Stimulated activated naive CD8-positive, alpha-beta T cell treated with anti-CD3 and anti-CD28 coated beads, Interleukin-15, Interleukin-2, amounts not matched to agents 100 ng/mL and 50 ng/mL, for 24 hours (primary cell): ENCODE data around the gene TRPV6.

ENCODE experiments used
- H3K27ac Mint-ChIP-seq: one replicate; pipeline ENCODE4 v1.8.0; 2021; ENCODE audit warnings: mild to moderate bottlenecking, mixed read lengths
- H3K27me3 Mint-ChIP-seq: one replicate; pipeline ENCODE4 v1.8.0; 2021; ENCODE audit warnings: mixed read lengths
- H3K36me3 Mint-ChIP-seq: one replicate; pipeline ENCODE4 v1.8.0; 2021; ENCODE audit warnings: low read depth, mixed read lengths
- H3K4me1 Mint-ChIP-seq: one replicate; pipeline ENCODE4 v1.8.0; 2021; ENCODE audit warnings: low read depth, mixed read lengths
- H3K4me3 Mint-ChIP-seq: one replicate; pipeline ENCODE4 v1.8.0; 2021; ENCODE audit warnings: mild to moderate bottlenecking, mixed read lengths
- H3K9me3 Mint-ChIP-seq: one replicate; pipeline ENCODE4 v1.8.0; 2021; ENCODE audit warnings: mixed read lengths

TRPV6 gene

GRCh38 chr7:142896741-142897379 lies 11.3 kb upstream of the TRPV6 start:
- no peak overlapping the region for H3K4me3 Mint-ChIP-seq
- no peak overlapping the region for H3K27ac Mint-ChIP-seq
- no peaks in the 10 kb centered on the region for H3K36me3 Mint-ChIP-seq
- H3K27me3 Mint-ChIP-seq: no peaks in the 10 kb centered on the region
- no peaks in the 10 kb centered on the region for H3K4me1 Mint-ChIP-seq
- no peaks in the 10 kb centered on the region for H3K9me3 Mint-ChIP-seq

- Mint-ChIP-seq H3K27me3 (no peaks in the 10 kb centered on the region), H3K36me3 (no peaks in the 10 kb centered on the region), H3K4me1 (no peaks in the 10 kb centered on the region), H3K9me3 (no peaks in the 10 kb centered on the region), H3K4me3 (no peak overlapping the region), H3K27ac (no peak overlapping the region)
Measured at GRCh38 chr7:142896151-142896550, 10.6 kb upstream of the TRPV6 start.

GRCh38 chr7:142894985-142895593 lies 9.5 kb upstream of the TRPV6 start:
- no peaks in the 10 kb centered on the region for H3K9me3 Mint-ChIP-seq
- H3K27ac Mint-ChIP-seq: no peak overlapping the region
- no peaks in the 10 kb centered on the region for H3K36me3 Mint-ChIP-seq
- no peaks in the 10 kb centered on the region for H3K27me3 Mint-ChIP-seq
- H3K4me1 Mint-ChIP-seq: no peaks in the 10 kb centered on the region
- no peak overlapping the region for H3K4me3 Mint-ChIP-seq

GRCh38 chr7:142894112-142894984 lies 8.8 kb upstream of the TRPV6 start:
- H3K27me3 Mint-ChIP-seq: no peaks in the 10 kb centered on the region
- H3K4me1 Mint-ChIP-seq: no peaks in the 10 kb centered on the region
- H3K9me3 Mint-ChIP-seq: no peaks in the 10 kb centered on the region
- no peaks in the 10 kb centered on the region for H3K36me3 Mint-ChIP-seq
- H3K4me3 Mint-ChIP-seq: no peak overlapping the region
- no peak overlapping the region for H3K27ac Mint-ChIP-seq

GRCh38 chr7:142892951-142893350 lies 7.4 kb upstream of the TRPV6 start:
- H3K36me3 Mint-ChIP-seq: no peaks in the 10 kb centered on the region
- no peaks in the 10 kb centered on the region for H3K4me1 Mint-ChIP-seq
- H3K4me3 Mint-ChIP-seq: no peak overlapping the region
- no peaks in the 10 kb centered on the region for H3K9me3 Mint-ChIP-seq
- no peak overlapping the region for H3K27ac Mint-ChIP-seq
- H3K27me3 Mint-ChIP-seq: no peaks in the 10 kb centered on the region

- Mint-ChIP-seq H3K9me3 (no peaks in the 10 kb centered on the region), H3K4me1 (no peaks in the 10 kb centered on the region), H3K4me3 (no peak overlapping the region), H3K27ac (no peak overlapping the region), H3K36me3 (no peaks in the 10 kb centered on the region), H3K27me3 (no peaks in the 10 kb centered on the region)
Measured at GRCh38 chr7:142891490-142892082, 6.0 kb upstream of the TRPV6 start.

- Mint-ChIP-seq H3K27me3 (no peaks in the 10 kb centered on the region), H3K9me3 (no peaks in the 10 kb centered on the region), H3K4me3 (no peak overlapping the region), H3K4me1 (no peaks in the 10 kb centered on the region), H3K27ac (no peak overlapping the region), H3K36me3 (no peaks in the 10 kb centered on the region)
Measured at GRCh38 chr7:142890874-142891485, 5.4 kb upstream of the TRPV6 start.

GRCh38 chr7:142889816-142890215 lies 4.3 kb upstream of the TRPV6 start:
- Mint-ChIP-seq H3K36me3 (no peaks in the 10 kb centered on the region), H3K4me3 (no peak overlapping the region), H3K9me3 (no peaks in the 10 kb centered on the region), H3K27ac (no peak overlapping the region), H3K27me3 (no peaks in the 10 kb centered on the region), H3K4me1 (no peaks in the 10 kb centered on the region)

GRCh38 chr7:142887282-142888015 lies 1.9 kb upstream of the TRPV6 start:
- Mint-ChIP-seq H3K4me1 (no peaks in the 10 kb centered on the region), H3K9me3 (no peaks in the 10 kb centered on the region), H3K36me3 (no peaks in the 10 kb centered on the region), H3K27me3 (no peaks in the 10 kb centered on the region), H3K4me3 (no peak overlapping the region), H3K27ac (no peak overlapping the region)

GRCh38 chr7:142886866-142887265 lies 1.3 kb upstream of the TRPV6 start:
- Mint-ChIP-seq H3K36me3 (no peaks in the 10 kb centered on the region), H3K27ac (no peak overlapping the region), H3K4me1 (no peaks in the 10 kb centered on the region), H3K4me3 (no peak overlapping the region), H3K27me3 (peaks cover 2% of the 10 kb centered on the region), H3K9me3 (no peaks in the 10 kb centered on the region)

GRCh38 chr7:142884286-142884640 lies 1.3 kb downstream of the TRPV6 start:
- Mint-ChIP-seq H3K36me3 (no peaks in the 10 kb centered on the region), H3K9me3 (no peaks in the 10 kb centered on the region), H3K4me3 (no peak overlapping the region), H3K4me1 (no peaks in the 10 kb centered on the region), H3K27me3 (peaks cover 5% of the 10 kb centered on the region), H3K27ac (no peak overlapping the region)

GRCh38 chr7:142883571-142884285 lies 1.8 kb downstream of the TRPV6 start:
- H3K9me3 Mint-ChIP-seq: no peaks in the 10 kb centered on the region
- H3K36me3 Mint-ChIP-seq: no peaks in the 10 kb centered on the region
- peaks cover 5% of the 10 kb centered on the region for H3K27me3 Mint-ChIP-seq
- H3K4me3 Mint-ChIP-seq: no peak overlapping the region
- H3K27ac Mint-ChIP-seq: no peak overlapping the region
- no peaks in the 10 kb centered on the region for H3K4me1 Mint-ChIP-seq

GRCh38 chr7:142883145-142883544 lies 2.4 kb downstream of the TRPV6 start:
- Mint-ChIP-seq H3K27me3 (peaks cover 5% of the 10 kb centered on the region), H3K9me3 (no peaks in the 10 kb centered on the region), H3K4me3 (no peak overlapping the region), H3K4me1 (no peaks in the 10 kb centered on the region), H3K36me3 (no peaks in the 10 kb centered on the region), H3K27ac (no peak overlapping the region)

- H3K4me3 Mint-ChIP-seq: no peak overlapping the region
- H3K4me1 Mint-ChIP-seq: no peaks in the 10 kb centered on the region
- no peak overlapping the region for H3K27ac Mint-ChIP-seq
- H3K36me3 Mint-ChIP-seq: no peaks in the 10 kb centered on the region
- no peaks in the 10 kb centered on the region for H3K9me3 Mint-ChIP-seq
- peaks cover 5% of the 10 kb centered on the region for H3K27me3 Mint-ChIP-seq
Measured at GRCh38 chr7:142882338-142882678, 3.2 kb downstream of the TRPV6 start.
